MM.1S (cell line): Measurements from ENCODE around the gene AGBL4.

Experiments used
- CTCF ChIP-seq: fragments of 300-600 bp; sonication (generic); IDR thresholded peaks from 2 replicates; pipeline ENCODE4 v1.5.1; 2016; ENCODE audit warnings: antibody characterized with exemption, low read length, mixed read lengths
- EZH2 ChIP-seq: fragments of 300-600 bp; sonication (generic); optimal IDR thresholded peaks from 2 replicates; pipeline ENCODE3; 2017; ENCODE audit warnings: low read depth, mild to moderate bottlenecking, antibody characterized with exemption, low read length, mixed read lengths

DNA sequence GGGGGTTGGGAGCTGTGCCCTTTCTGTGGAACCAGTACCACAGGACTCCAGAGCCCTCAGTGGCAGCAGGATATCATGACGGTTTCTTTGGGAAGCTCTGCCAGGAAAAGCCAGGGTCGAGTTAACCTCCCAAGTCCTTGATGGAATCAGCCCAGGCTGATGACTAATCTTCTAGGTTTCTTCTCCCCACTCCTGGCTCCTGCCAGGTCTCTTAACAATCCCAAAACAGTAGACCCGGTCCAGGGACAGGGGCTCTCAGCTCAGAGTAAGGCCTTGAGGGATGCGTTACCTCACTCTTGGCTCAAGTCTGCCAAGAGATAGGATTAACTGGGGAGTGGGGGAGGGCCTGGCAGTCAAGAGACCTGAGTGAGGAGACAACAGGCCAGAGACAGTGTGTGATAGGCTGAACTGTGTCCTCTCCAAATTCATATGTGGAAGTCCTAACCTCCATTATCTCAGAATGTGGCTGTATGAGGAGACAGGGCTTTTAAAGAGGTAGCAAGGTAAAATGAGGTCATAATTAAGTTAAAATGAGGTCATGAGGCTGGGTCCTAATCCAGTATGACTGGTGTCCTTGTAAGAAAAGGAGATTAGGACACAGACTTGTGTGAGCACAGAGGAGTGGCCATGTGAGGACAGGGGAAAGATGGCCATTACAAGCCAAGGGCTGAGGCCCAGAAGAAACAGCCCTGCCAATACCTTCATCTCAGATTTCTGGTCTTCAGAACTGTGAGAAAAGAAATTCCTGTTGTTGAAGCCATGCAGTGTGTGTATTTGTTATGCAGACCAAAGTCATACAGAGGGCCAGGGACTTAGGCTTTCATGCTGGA lies 1342.1 kb downstream of the AGBL4 start:
- TF ChIP-seq EZH2 (no peak), CTCF (no peak)
